Measurements from ENCODE around the gene BCL11B. TPM values are rescaled to one million over a fixed set of nuclear protein-coding genes. Genes with fewer than 3 reads are reported as not detected.

BCL11B gene
- total and polyA plus RNA-seq, 9 of the 15 experiments (the other 6 are each of a cell fraction or from before 2014, with no cell fraction given), result 0.09 TPM; not detected in 8

GRCh38 chr14:99320621-99321235, 48.7 kb upstream of the BCL11B start:
- H3K4me2 ChIP-seq (ENCODE audit: insufficient read depth, low read length), result no peak overlapping the region
- intact Hi-C loops (cut with micrococcal nuclease) (no loop called here), in situ Hi-C loops (cut with MboI) (no loop called here)
- no peaks in the 10 kb centered on the region for H3K9me1 ChIP-seq (ENCODE audit: control insufficient read depth, insufficient read depth, low read length)
- no peaks in the 10 kb centered on the region for H3K36me3 ChIP-seq (ENCODE audit: control insufficient read depth, insufficient read depth, low read length)
- no peak for FAIRE-seq
- H3K4me3 ChIP-seq, result no peak overlapping the region
- peaks cover 0 to 13% of the 10 kb centered on the region in 2 experiments; a peak in 3 of 5 replicates for H3K27me3 ChIP-seq (ENCODE audit: control insufficient read depth in 2 of 2, insufficient read depth in 2 of 2, low read length in 2 of 2)
- 12% methylated on average over 16 of the region's 27 CpGs for WGBS (ENCODE audit: insufficient coverage, low coverage, missing lambda C conversion rate)
- DNase-seq (ENCODE audit: extremely low read depth in 1 of 4, low spot score in 3 of 4), result no peak
- no peak for TF ChIP-seq NCOR1 (IDR thresholded peaks at IDR 0.05)
- no peak for TF ChIP-seq PPARD (CRISPR knock-in tag; IDR thresholded peaks at IDR 0.05)
- no peak for TF ChIP-seq RBM39 (optimal IDR thresholded peaks at IDR 0.05; ENCODE audit: low read depth, low read length)
- TF ChIP-seq RFX1 (IDR thresholded peaks at IDR 0.05), result no peak
- no peak for TF ChIP-seq ZNF717 (CRISPR knock-in tag; IDR thresholded peaks at IDR 0.05)
- no peak for TF ChIP-seq NFIC (IDR thresholded peaks at IDR 0.05)
- 0 out of 2 replicates have a peak, but pooled peaks cover 3% of the 10 kb centered on the region for H4K20me1 ChIP-seq (replicated peaks; ENCODE audit: control insufficient read depth, insufficient read depth, low read length)
- no TSS peak for BruUV-seq (replicated peaks)
- H3K27ac ChIP-seq (ENCODE audit: extremely low read depth, low read depth, low read length), result no peak overlapping the region
- H3K9ac ChIP-seq (ENCODE audit: insufficient read depth in 1 of 2, low read depth in 2 of 2, low read length in 2 of 2), result peak overlapping the region in 1 of 2 experiments; percentile 52; a peak in 1 of 4 replicates
- peaks cover 0 to 12% of the 10 kb centered on the region in 2 experiments; a peak in 2 of 5 replicates for H3K4me1 ChIP-seq (replicated peaks in 1 of 2; ENCODE audit: control insufficient read depth in 2 of 2, insufficient read depth in 2 of 2, low read length in 2 of 2)
- no peak overlapping the region for H2AFZ ChIP-seq (ENCODE audit: low read depth, low read length)
- CTCF ChIA-PET (ENCODE audit: low intra/inter-chr PET ratio), result no interaction called here
- H3K9me3 ChIP-seq (replicated peaks; ENCODE audit: control insufficient read depth, insufficient read depth, low read depth, low read length), result no peaks in the 10 kb centered on the region
- POLR2A ChIA-PET, result interaction anchor here (0.5 to 0.9 kb wide), 3 partner anchors 13 to 53 kb away, joined by 3 read pairs; no protein-coding TSS in a partner anchor
- ATAC-seq, result no peak; the same call in 1 of the 3 replicates
- no peaks in the 10 kb centered on the region for H3K79me2 ChIP-seq (ENCODE audit: control insufficient read depth, insufficient read depth, low read length)
